Measurements from ENCODE around the gene CYP2D6. TPM values are rescaled to one million over a fixed set of nuclear protein-coding genes. Genes with fewer than 3 reads are reported as not detected.

Gene CYP2D6
- total RNA-seq, 6 donors from 2014 or later, result 0.46 to 4.2 (median 1.9) TPM

DNA sequence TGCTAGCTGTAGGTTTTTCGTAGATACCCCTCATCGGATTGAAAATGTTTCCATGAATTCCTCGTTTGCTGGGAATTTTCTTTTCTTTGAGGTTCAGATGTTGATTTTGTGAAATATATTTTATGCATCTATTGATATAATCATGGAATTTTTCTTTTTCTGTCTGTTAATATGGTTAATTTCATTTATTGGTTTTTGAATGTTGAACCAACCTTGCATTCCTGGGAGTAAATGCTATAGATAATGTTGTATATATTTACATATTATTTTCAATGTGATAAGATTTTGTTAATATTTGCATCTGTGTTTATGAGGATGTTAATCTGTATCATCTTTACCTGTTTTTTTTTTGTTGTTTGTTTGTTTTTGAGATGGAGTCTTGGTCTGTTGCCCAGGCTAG lies 29.4 kb downstream of the CYP2D6 start:
- no peaks in the 10 kb centered on the region for H3K27me3 ChIP-seq
- H3K9me3 ChIP-seq, result peaks cover 5 to 39% (median 26%) of the 10 kb centered on the region in 4 donors
- DNase-seq (no peak), ATAC-seq (ENCODE audit: low FRiP score in 2 of 2) (no peak)
- TF ChIP-seq POLR2A (IDR thresholded peaks at IDR 0.05) (no peak), POLR2AphosphoS5 (IDR thresholded peaks at IDR 0.05) (no peak), EP300 (IDR thresholded peaks at IDR 0.05) (no peak)
- TF ChIP-seq, protein P1, sequence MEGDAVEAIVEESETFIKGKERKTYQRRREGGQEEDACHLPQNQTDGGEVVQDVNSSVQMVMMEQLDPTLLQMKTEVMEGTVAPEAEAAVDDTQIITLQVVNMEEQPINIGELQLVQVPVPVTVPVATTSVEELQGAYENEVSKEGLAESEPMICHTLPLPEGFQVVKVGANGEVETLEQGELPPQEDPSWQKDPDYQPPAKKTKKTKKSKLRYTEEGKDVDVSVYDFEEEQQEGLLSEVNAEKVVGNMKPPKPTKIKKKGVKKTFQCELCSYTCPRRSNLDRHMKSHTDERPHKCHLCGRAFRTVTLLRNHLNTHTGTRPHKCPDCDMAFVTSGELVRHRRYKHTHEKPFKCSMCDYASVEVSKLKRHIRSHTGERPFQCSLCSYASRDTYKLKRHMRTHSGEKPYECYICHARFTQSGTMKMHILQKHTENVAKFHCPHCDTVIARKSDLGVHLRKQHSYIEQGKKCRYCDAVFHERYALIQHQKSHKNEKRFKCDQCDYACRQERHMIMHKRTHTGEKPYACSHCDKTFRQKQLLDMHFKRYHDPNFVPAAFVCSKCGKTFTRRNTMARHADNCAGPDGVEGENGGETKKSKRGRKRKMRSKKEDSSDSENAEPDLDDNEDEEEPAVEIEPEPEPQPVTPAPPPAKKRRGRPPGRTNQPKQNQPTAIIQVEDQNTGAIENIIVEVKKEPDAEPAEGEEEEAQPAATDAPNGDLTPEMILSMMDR (IDR thresholded peaks at IDR 0.05), result no peak
- no peaks in the 10 kb centered on the region for H3K4me1 ChIP-seq
- no peak overlapping the region for H3K4me3 ChIP-seq
- H3K27ac ChIP-seq, result no peak overlapping the region
- H3K36me3 ChIP-seq, result peaks cover 0 to 4% (median 0%) of the 10 kb centered on the region in 4 donors
- 95% methylated on average over 3 of the region's 3 CpGs for WGBS, 2 donors

DNA sequence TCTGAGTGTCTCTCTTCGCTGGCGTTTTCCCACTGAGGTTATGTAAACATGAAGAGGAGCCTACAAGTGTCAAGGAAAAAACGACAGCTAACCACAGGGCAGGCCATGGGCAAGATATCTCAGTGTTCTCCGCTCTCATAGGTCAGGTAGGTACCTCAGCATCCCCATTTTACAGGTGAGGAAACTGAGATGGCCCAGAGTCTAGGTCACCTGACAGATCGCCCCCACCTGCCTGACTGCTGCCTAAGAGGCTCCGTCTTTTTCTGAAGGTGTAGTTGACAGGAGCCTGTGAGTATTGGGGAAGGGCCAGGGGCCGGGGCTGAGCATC lies 39.2 kb downstream of the CYP2D6 start:
- Histone ChIP-seq H3K36me3 (peaks cover 4 to 8% (median 6%) of the 10 kb centered on the region in 4 donors), H3K27ac (peak overlapping the region; percentile 90 to 99 (median 94)), H3K4me3 (peak overlapping the region in 3 of 4 donors; percentile 66 to 89 (median 83)), H3K9me3 (no peaks in the 10 kb centered on the region), H3K4me1 (peaks cover 16 to 23% (median 20%) of the 10 kb centered on the region in 4 donors), H3K27me3 (no peaks in the 10 kb centered on the region)
- ATAC-seq (ENCODE audit: low FRiP score in 2 of 2), result no peak
- TF ChIP-seq EP300 (IDR thresholded peaks at IDR 0.05) (no peak), POLR2A (IDR thresholded peaks at IDR 0.05) (no peak), POLR2AphosphoS5 (IDR thresholded peaks at IDR 0.05) (no peak)
- TF ChIP-seq, protein P1 (IDR thresholded peaks at IDR 0.05), result no peak
- no peak for DNase-seq
- WGBS, 2 donors, result 32 to 33% methylated on average over 7 of the region's 7 CpGs

DNA sequence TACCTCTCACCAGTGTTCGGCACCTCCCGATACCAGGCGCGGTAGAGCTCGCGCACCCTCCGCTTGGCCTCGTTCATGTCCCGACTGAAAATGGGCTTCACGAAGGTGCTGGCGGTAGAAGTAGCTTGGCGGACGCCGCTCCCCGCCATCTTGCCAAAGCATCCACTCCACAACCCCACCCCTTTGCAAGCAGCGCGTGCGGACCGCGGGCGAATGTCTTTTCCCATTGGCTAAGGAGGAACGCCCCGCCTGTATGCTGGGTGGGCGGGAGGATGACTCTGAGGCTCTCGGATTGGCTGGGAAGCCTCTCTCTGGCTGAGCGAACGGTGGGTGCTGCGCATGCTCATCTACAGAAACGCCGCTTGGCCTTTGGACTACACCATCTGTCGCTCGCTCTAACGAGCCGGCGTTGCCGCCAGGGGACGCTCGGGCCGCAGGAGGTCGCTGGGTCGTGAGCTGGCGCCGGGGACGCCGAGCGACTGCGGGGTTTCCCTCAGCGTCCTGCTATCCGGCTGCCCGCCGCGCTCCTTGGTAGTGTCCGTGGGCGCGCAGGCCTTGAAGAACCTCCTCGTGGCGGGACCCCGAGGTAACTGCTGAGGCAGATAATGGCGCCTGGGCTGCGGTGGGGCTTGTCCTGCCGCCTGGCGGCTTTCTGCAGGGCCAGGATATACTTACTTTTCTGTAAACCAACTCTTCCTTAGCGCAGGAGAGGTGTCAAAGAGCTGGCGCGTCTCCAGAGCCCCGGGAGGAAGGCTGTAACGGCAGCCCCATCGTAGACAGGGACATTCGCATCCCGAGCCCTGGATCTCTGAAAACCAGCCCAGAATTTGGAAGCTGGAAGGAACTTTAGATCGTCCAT lies 39.8 kb downstream of the CYP2D6 start, which contains the start of gene NDUFA6:
NDUFA6 (minus strand) TSS at position 177 of the 859 bp plus-strand sequence; CDS start at position 149, 28 bp downstream.
- Histone ChIP-seq H3K27me3 (no peaks in the 10 kb centered on the region), H3K9me3 (no peaks in the 10 kb centered on the region), H3K36me3 (peaks cover 8 to 14% (median 10%) of the 10 kb centered on the region in 4 donors), H3K4me3 (peak within 1 kb of the TSS; percentile 66 to 89 (median 86)), H3K27ac (peak within 1 kb of the TSS; percentile 94 to 99 (median 95)), H3K4me1 (peaks cover 19 to 23% (median 21%) of the 10 kb centered on the region in 4 donors)
- TF ChIP-seq POLR2A (IDR thresholded peaks at IDR 0.05), result peak; percentile 10 to 98 (median 92)
- TF ChIP-seq, protein P1 (IDR thresholded peaks at IDR 0.05), result peak; percentile 85 to 99 (median 98)
- peak; percentile 91 to 95 for TF ChIP-seq POLR2AphosphoS5 (IDR thresholded peaks at IDR 0.05)
- peak in 1 of 4 donors; percentile 69 for TF ChIP-seq EP300 (IDR thresholded peaks at IDR 0.05)
- DNase-seq (peak; percentile 99 to 100), ATAC-seq (ENCODE audit: low FRiP score in 2 of 2) (peak; percentile 98 to 99)
- WGBS, 2 donors, result 0 to 1% methylated on average over 14 to 64 of the region's 71 CpGs

DNA sequence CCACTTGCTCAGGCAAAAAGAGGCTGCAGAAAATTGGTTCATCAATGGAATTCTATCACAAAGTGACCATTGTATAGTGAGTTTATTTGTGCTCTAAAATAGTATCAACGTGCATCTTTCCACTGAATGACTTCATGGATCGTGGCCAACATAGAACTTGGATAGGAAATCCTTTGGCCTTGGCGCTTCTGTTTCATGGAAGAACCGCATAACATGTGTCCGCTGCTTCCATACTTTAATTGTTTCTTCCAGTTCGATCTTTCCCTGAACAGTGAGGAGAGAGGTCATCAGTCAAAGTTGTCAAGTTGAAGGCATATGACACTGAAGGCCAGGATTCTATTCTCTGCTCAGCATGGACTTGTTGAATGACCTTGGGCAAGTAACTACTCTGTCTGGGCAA lies 44.6 kb downstream of the CYP2D6 start:
- Histone ChIP-seq H3K4me1 (peaks cover 16 to 31% (median 22%) of the 10 kb centered on the region in 4 donors), H3K27ac (peak overlapping the region in 1 of 4 donors; percentile 34), H3K9me3 (no peaks in the 10 kb centered on the region), H3K4me3 (no peak overlapping the region), H3K27me3 (no peaks in the 10 kb centered on the region), H3K36me3 (peaks cover 13 to 59% (median 36%) of the 10 kb centered on the region in 4 donors)
- DNase-seq (no peak), ATAC-seq (ENCODE audit: low FRiP score in 2 of 2) (no peak)
- 60 to 70% methylated on average over 6 of the region's 6 CpGs for WGBS, 2 donors
- TF ChIP-seq EP300 (IDR thresholded peaks at IDR 0.05) (no peak), POLR2A (IDR thresholded peaks at IDR 0.05) (no peak)

DNA sequence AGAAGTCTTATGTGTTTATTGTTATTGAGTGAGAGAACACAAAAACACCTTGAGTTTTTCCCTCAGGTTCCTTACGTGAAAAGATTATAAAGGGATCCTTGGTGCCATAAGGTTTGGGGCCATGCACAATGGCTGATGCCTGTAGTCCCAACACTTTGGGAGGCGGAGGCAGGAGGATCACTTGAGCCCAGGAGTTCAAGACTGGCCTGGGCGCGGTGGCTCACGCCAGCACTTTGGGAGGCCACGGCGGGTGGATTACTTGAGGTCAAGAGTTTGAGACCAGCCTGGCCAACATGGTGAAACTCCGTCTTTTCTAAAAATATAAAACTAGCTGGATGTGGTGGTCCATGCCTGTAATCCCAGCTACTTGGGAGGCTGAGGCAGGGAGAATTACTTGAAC lies 45.7 kb downstream of the CYP2D6 start:
- 94 to 96% methylated on average over 8 of the region's 8 CpGs for WGBS, 2 donors
- no peaks in the 10 kb centered on the region for H3K9me3 ChIP-seq
- peaks cover 13 to 59% (median 36%) of the 10 kb centered on the region in 4 donors for H3K36me3 ChIP-seq
- ATAC-seq (ENCODE audit: low FRiP score in 2 of 2) (no peak), DNase-seq (peak in 1 of 2 donors; percentile 49)
- no peaks in the 10 kb centered on the region for H3K27me3 ChIP-seq
- H3K4me1 ChIP-seq, result peaks cover 21 to 36% (median 29%) of the 10 kb centered on the region in 4 donors
- no peak overlapping the region for H3K27ac ChIP-seq
- TF ChIP-seq POLR2AphosphoS5 (IDR thresholded peaks at IDR 0.05), result no peak
- TF ChIP-seq POLR2A (IDR thresholded peaks at IDR 0.05), result no peak
- TF ChIP-seq EP300 (IDR thresholded peaks at IDR 0.05), result no peak
- TF ChIP-seq, protein P1 (IDR thresholded peaks at IDR 0.05), result no peak
- H3K4me3 ChIP-seq, result no peak overlapping the region
